H1 (cell line): Measurements from ENCODE around the gene NTPCR. TPM values are rescaled to one million over a fixed set of nuclear protein-coding genes. Genes with fewer than 3 reads are reported as not detected.

Experiments
- CTCF ChIA-PET: fragments of 300-600 bp; sonication (Branson Sonifier 250); formaldehyde crosslinking; loops from one replicate; lab custom pipeline; 2021; ENCODE audit not compliant: partially characterized antibody; lab: Charles Lee
- POLR2A ChIA-PET: fragments of 300-600 bp; sonication (Branson Sonifier 250); formaldehyde crosslinking; loops from one replicate; lab custom pipeline; 2021; ENCODE audit warnings: inconsistent platforms; ENCODE audit not compliant: partially characterized antibody; lab: Charles Lee
- DNase-seq, 2 experiments: peaks; one replicate each; pipeline versions ENCODE4 v3.0.0 to v3.0.0-alpha.2; 2010 to 2022; ENCODE audit warnings: low spot score in 2 of 2, low read depth in 1 of 2, mixed read lengths in 1 of 2
- FAIRE-seq: peaks from 2 replicates; lab custom pipeline; 2011; peaks lifted over from hg19 to GRCh38; lab: Jason Lieb, UNC
- H2AFZ ChIP-seq: 2 replicates; pipeline ENCODE4 v1.8.1; 2012; ENCODE audit warnings: low read length, inconsistent platforms
- H2AK5ac ChIP-seq: 2 replicates; pipeline ENCODE4 v1.6.1; 2013; ENCODE audit warnings: low read depth, low read length
- H2BK120ac ChIP-seq: replicated peaks from 2 replicates; pipeline ENCODE3; 2013; ENCODE audit warnings: low read depth, low read length, inconsistent platforms
- H2BK12ac ChIP-seq: 2 replicates; pipeline ENCODE4 v1.6.1; 2013; ENCODE audit warnings: low read depth, low read length
- H2BK15ac ChIP-seq: 2 replicates; pipeline ENCODE4 v1.6.1; 2013; ENCODE audit warnings: low read length
- H2BK20ac ChIP-seq: 2 replicates; pipeline ENCODE4 v1.6.1; 2013; ENCODE audit warnings: low read length
- H2BK5ac ChIP-seq: 2 replicates; pipeline ENCODE4 v1.6.1; 2013; ENCODE audit warnings: low read depth, low read length
- H3K14ac ChIP-seq: 2 replicates; pipeline ENCODE4 v1.6.1; 2013; ENCODE audit warnings: inconsistent platforms; ENCODE audit not compliant: insufficient read length
- H3K18ac ChIP-seq: 2 replicates; pipeline ENCODE4 v1.6.1; 2013; ENCODE audit warnings: low read length; ENCODE audit errors: extremely low read depth
- H3K23ac ChIP-seq: 2 replicates; pipeline ENCODE4 v1.6.1; 2013; ENCODE audit warnings: inconsistent platforms; ENCODE audit not compliant: insufficient read length
- H3K23me2 ChIP-seq: 2 replicates; pipeline ENCODE4 v1.6.1; 2013; ENCODE audit warnings: low read depth, low read length
- H3K27ac ChIP-seq: 2 replicates; pipeline ENCODE4 v1.6.1; 2011; ENCODE audit warnings: low read depth, low read length, inconsistent platforms
- H3K27me3 ChIP-seq, 4 experiments: replicated peaks in 1 of 4; 1 replicate in 1 of 4; 2 replicates in 3 of 4; pipeline versions ENCODE4 v1.6.1 to v1.8.1; 2011 to 2013; ENCODE audit warnings: low read length in 3 of 4, mild to moderate bottlenecking in 3 of 4, inconsistent platforms in 2 of 4, mixed read lengths in 2 of 4, moderate library complexity in 1 of 4; ENCODE audit not compliant: control insufficient read depth in 3 of 4, insufficient read depth in 3 of 4; ENCODE audit errors: extremely low read depth in 1 of 4
- H3K36me3 ChIP-seq, 4 experiments: 2 replicates each; pipeline versions ENCODE4 v1.6.1 to v1.8.1; 2011 to 2013; ENCODE audit warnings: mild to moderate bottlenecking in 4 of 4, low read length in 3 of 4, moderate library complexity in 2 of 4, control low read depth in 1 of 4, inconsistent platforms in 1 of 4; ENCODE audit not compliant: insufficient read depth in 4 of 4, control insufficient read depth in 2 of 4
- H3K4ac ChIP-seq: replicated peaks from 2 replicates; pipeline ENCODE3; 2013; ENCODE audit warnings: low read length, low read depth, mixed read lengths, inconsistent platforms; ENCODE audit not compliant: insufficient read length
- H3K4me1 ChIP-seq, 4 experiments: replicated peaks in 1 of 4; 1 replicate in 1 of 4; 2 replicates in 3 of 4; pipeline versions ENCODE4 v1.6.1 to v1.8.1; 2011 to 2013; ENCODE audit warnings: low read length in 3 of 4, inconsistent platforms in 2 of 4, mixed read lengths in 1 of 4; ENCODE audit not compliant: insufficient read depth in 4 of 4, control insufficient read depth in 3 of 4
- H3K4me2 ChIP-seq, 2 experiments: 2 replicates each; pipeline versions ENCODE4 v1.6.1 to v1.8.1; 2011 to 2013; ENCODE audit warnings: low read depth in 2 of 2, low read length in 2 of 2, control low read depth in 1 of 2, inconsistent platforms in 1 of 2, mild to moderate bottlenecking in 1 of 2; ENCODE audit not compliant: insufficient read depth in 1 of 2
- H3K4me3 ChIP-seq, 4 experiments: fragments of 200-600, 300-600 bp in 1 of 4; sonication (generic), shearing (Covaris generic), sonication (Bioruptor Twin) in 1 of 4; 2 replicates each; pipeline versions ENCODE4 v1.5.1 to v1.8.1; 2011 to 2016; ENCODE audit warnings: low read length in 4 of 4, low read depth in 3 of 4, control low read depth in 2 of 4, inconsistent platforms in 2 of 4, mild to moderate bottlenecking in 2 of 4, mixed read lengths in 1 of 4, moderate library complexity in 1 of 4; ENCODE audit not compliant: insufficient read depth in 2 of 4; ENCODE audit errors: extremely low read depth in 1 of 4
- H3K56ac ChIP-seq: replicated peaks from 2 replicates; pipeline ENCODE3; 2013; ENCODE audit warnings: low read depth, mild to moderate bottlenecking, mixed read lengths, low read length, inconsistent platforms; ENCODE audit not compliant: insufficient read length
- H3K79me1 ChIP-seq: 2 replicates; pipeline ENCODE4 v1.6.1; 2013; ENCODE audit warnings: low read depth, low read length, control low read depth
- H3K79me2 ChIP-seq, 2 experiments: 2 replicates each; pipeline versions ENCODE4 v1.6.1 to v1.8.1; 2012 to 2013; ENCODE audit warnings: low read length in 2 of 2, mild to moderate bottlenecking in 2 of 2, inconsistent platforms in 1 of 2; ENCODE audit not compliant: insufficient read depth in 2 of 2, control insufficient read depth in 1 of 2
- H3K9ac ChIP-seq, 4 experiments: replicated peaks in 1 of 4; 1 replicate in 1 of 4; 2 replicates in 3 of 4; pipeline versions ENCODE4 v1.6.1 to v1.8.1; 2011 to 2013; ENCODE audit warnings: low read depth in 3 of 4, low read length in 3 of 4, control low read depth in 2 of 4, mild to moderate bottlenecking in 2 of 4, moderate library complexity in 2 of 4, inconsistent platforms in 1 of 4; ENCODE audit errors: extremely low read depth in 1 of 4
- H3K9me3 ChIP-seq, 2 experiments: 2 replicates each; pipeline versions ENCODE4 v1.6.1 to v1.8.1; 2012 to 2013; ENCODE audit warnings: mild to moderate bottlenecking in 2 of 2, moderate library complexity in 2 of 2, control low read depth in 1 of 2, inconsistent platforms in 1 of 2, low read depth in 1 of 2, low read length in 1 of 2, mixed read lengths in 1 of 2; ENCODE audit not compliant: insufficient read depth in 2 of 2
- H4K20me1 ChIP-seq, 2 experiments: replicated peaks in 1 of 2; 2 replicates each; pipeline versions ENCODE3 to v1.8.1; 2011 to 2013; ENCODE audit warnings: inconsistent platforms in 2 of 2, low read length in 2 of 2, mild to moderate bottlenecking in 1 of 2; ENCODE audit not compliant: insufficient read depth in 2 of 2, control insufficient read depth in 1 of 2
- H4K5ac ChIP-seq: 2 replicates; pipeline ENCODE4 v1.6.1; 2013; ENCODE audit warnings: low read length, low read depth, mixed read lengths, inconsistent platforms; ENCODE audit not compliant: insufficient read length
- H4K8ac ChIP-seq: 2 replicates; pipeline ENCODE4 v1.8.0; 2013; ENCODE audit warnings: mild to moderate bottlenecking, moderate library complexity, low read length, inconsistent platforms; ENCODE audit not compliant: insufficient read depth; ENCODE audit errors: extremely low read depth
- H4K91ac ChIP-seq: replicated peaks from 2 replicates; pipeline ENCODE3; 2013; ENCODE audit warnings: low read length, mixed read lengths, inconsistent platforms; ENCODE audit not compliant: insufficient read length
- CHD1 ChIP-seq: IDR thresholded peaks from 2 replicates; pipeline ENCODE4 v1.6.1; 2012; ENCODE audit warnings: low read depth, low read length, improper control_type of control experiment
- EZH2 ChIP-seq: fragments of 200-600 bp; sonication (generic); IDR thresholded peaks from 2 replicates; pipeline ENCODE4 v1.7.1; 2012; ENCODE audit warnings: low read depth, mild to moderate bottlenecking, moderate library complexity, low read length, inconsistent platforms; ENCODE audit not compliant: severe bottlenecking
- POLR2AphosphoS5 ChIP-seq: IDR thresholded peaks from 2 replicates; pipeline ENCODE4 v1.6.1; 2011; ENCODE audit warnings: low read depth, low read length
- RBBP5 ChIP-seq: IDR thresholded peaks from 2 replicates; pipeline ENCODE4 v1.7.1; 2012; ENCODE audit warnings: low read depth, mild to moderate bottlenecking, inconsistent platforms, low read length, moderate library complexity, borderline replicate concordance
- RNF2 ChIP-seq: fragments of 200-900, 300-1000 bp; sonication (generic); IDR thresholded peaks from 2 replicates; pipeline ENCODE4 v1.7.1; 2016; ENCODE audit warnings: borderline replicate concordance, low read depth, mild to moderate bottlenecking, antibody characterized with exemption, low read length; ENCODE audit not compliant: poor library complexity, severe bottlenecking; ENCODE audit errors: missing control alignments
- SP4 ChIP-seq: IDR thresholded peaks from 2 replicates; pipeline ENCODE4 v1.6.1; 2012; ENCODE audit warnings: low read length, inconsistent platforms
- TAF1 ChIP-seq: IDR thresholded peaks from 2 replicates; pipeline ENCODE4 v1.6.1; 2011; ENCODE audit warnings: mild to moderate bottlenecking, low read depth, low read length
- TCF12 ChIP-seq: IDR thresholded peaks from 2 replicates; pipeline ENCODE4 v1.6.1; 2011; ENCODE audit warnings: low read depth, mild to moderate bottlenecking, low read length
- YY1 ChIP-seq: IDR thresholded peaks from 2 replicates; pipeline ENCODE4 v1.6.1; 2011; ENCODE audit warnings: low read depth, mild to moderate bottlenecking, low read length
- ZNF274 ChIP-seq: IDR thresholded peaks from 2 replicates; pipeline ENCODE4 v1.7.0; 2012; ENCODE audit warnings: low read length, borderline replicate concordance; ENCODE audit errors: extremely low read depth
- WGBS, 2 experiments: shearing (Covaris generic) in 1 of 2; methylation state at CpG; one replicate each; pipeline versions ENCODE4 v1.1.6 to v1.1.7; 2013 to 2015; ENCODE audit warnings: low lambda C conversion rate in 2 of 2, mixed read lengths in 2 of 2, inconsistent platforms in 1 of 2, low coverage in 1 of 2, missing lambda C conversion rate in 1 of 2; ENCODE audit not compliant: insufficient replicate concordance in 2 of 2, insufficient coverage in 1 of 2, insufficient read length in 1 of 2; ENCODE audit errors: extremely low coverage in 1 of 2, missing lambda C conversion rate in 1 of 2; 5-methylcytosine and 5-hydroxymethylcytosine counted together
- polyA plus RNA-seq, 7 experiments: library from polyadenylated mRNA; depleted of rRNA in 3 of 7; stranded (reverse) in 5 of 7; unstranded in 2 of 7; fragments of >200 nt in 5 of 7; fragments of 200-250 nt in 2 of 7; gene quantifications; 1 replicate in 5 of 7; 2 replicates in 1 of 7; 4 replicates in 1 of 7; pipeline versions ENCODE4 v1.2.1 to v1.2.3, GENCODE V29; 2011 to 2013; ENCODE audit warnings: missing spikeins in 2 of 7, mixed read lengths in 2 of 7
- total RNA-seq: library from RNA; stranded (reverse); fragmentation: NEBNext Ultra II Directional; extraction: Animal tissue kit (Norgen Biotek cat#: 25700); gene quantifications from 2 replicates; pipeline ENCODE4 v1.2.1, GENCODE V29; 2021

The NTPCR gene
- total and polyA plus RNA-seq, 2 of the 8 experiments (the other 6 are each of a cell fraction or from before 2014, with no cell fraction given): 22.6 to 73.1 TPM

DNA sequence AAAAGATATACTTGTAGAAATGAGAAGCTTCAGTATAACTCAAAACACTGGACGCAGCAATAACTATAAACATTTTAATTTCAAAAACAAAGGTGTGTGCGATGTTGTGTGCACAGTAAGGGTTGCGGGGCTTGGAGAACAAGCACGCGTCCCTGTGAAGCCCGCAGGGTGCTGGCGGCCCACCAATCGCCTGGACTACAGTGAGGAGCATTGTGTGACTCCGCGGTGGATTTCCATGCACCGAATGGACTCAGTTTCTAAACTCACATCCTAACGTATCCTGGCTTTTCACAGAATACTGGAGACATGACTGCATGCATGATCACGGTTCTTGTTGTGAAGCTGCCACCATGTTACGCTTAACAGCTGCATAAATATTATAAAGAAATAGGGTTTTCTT lies 33.0 kb downstream of the NTPCR start:
- no peaks in the 10 kb centered on the region for H3K23me2 ChIP-seq
- no peak for FAIRE-seq
- no peak overlapping the region for H2BK15ac ChIP-seq
- H3K27ac ChIP-seq: no peak overlapping the region
- CTCF ChIA-PET: interaction anchor here (0.9 to 1.5 kb wide), 3 partner anchors 14 to 41 kb away, joined by 3 to 4 read pairs (median 3); no protein-coding TSS in a partner anchor
- H4K5ac ChIP-seq: no peak overlapping the region
- no peaks in the 10 kb centered on the region for H3K79me2 ChIP-seq
- H3K36me3 ChIP-seq: peaks cover 0 to 7% (median 5%) of the 10 kb centered on the region in 4 experiments; a peak in 6 of 8 replicates
- H3K9ac ChIP-seq: no peak overlapping the region
- no peak overlapping the region for H4K91ac ChIP-seq
- H3K23ac ChIP-seq: no peak overlapping the region
- H3K14ac ChIP-seq: no peak overlapping the region
- H2BK20ac ChIP-seq: no peak overlapping the region
- H2BK5ac ChIP-seq: no peak overlapping the region
- no peak overlapping the region for H3K4me3 ChIP-seq
- no peak for DNase-seq
- no peak overlapping the region for H3K18ac ChIP-seq
- no peak overlapping the region for H2AFZ ChIP-seq
- 92% methylated on average over 14 of the region's 14 CpGs; no CpG with 5 or more reads in 1 of the 2 experiments for WGBS, 2 experiments
- H3K79me1 ChIP-seq: no peaks in the 10 kb centered on the region; the same call in 1 of the 2 replicates
- no peak overlapping the region for H3K4ac ChIP-seq
- H2BK120ac ChIP-seq: no peak overlapping the region
- no peak overlapping the region for H2BK12ac ChIP-seq
- no peaks in the 10 kb centered on the region for H3K9me3 ChIP-seq
- H3K4me2 ChIP-seq: no peak overlapping the region
- POLR2A ChIA-PET: no interaction called here
- H4K20me1 ChIP-seq: peaks cover 0 to 3% of the 10 kb centered on the region in 2 experiments
- no peak overlapping the region for H2AK5ac ChIP-seq
- no peak overlapping the region for H4K8ac ChIP-seq
- no peak overlapping the region for H3K56ac ChIP-seq
- no peaks in the 10 kb centered on the region for H3K27me3 ChIP-seq
- H3K4me1 ChIP-seq: no peaks in the 10 kb centered on the region
- TF ChIP-seq POLR2AphosphoS5 (no peak; the same call in 1 of the 2 replicates), RBBP5 (no peak), YY1 (no peak), CHD1 (no peak), RNF2 (no peak), EZH2 (no peak), TAF1 (no peak), SP4 (no peak), TCF12 (no peak), ZNF274 (no peak)
